ENCODE results near the gene IRAK1. TPM values are rescaled to one million over a fixed set of nuclear protein-coding genes. Genes with fewer than 3 reads are reported as not detected.

Gene IRAK1
- total RNA-seq, 1 experiment from 2014 or later, result 92.3 TPM

DNA sequence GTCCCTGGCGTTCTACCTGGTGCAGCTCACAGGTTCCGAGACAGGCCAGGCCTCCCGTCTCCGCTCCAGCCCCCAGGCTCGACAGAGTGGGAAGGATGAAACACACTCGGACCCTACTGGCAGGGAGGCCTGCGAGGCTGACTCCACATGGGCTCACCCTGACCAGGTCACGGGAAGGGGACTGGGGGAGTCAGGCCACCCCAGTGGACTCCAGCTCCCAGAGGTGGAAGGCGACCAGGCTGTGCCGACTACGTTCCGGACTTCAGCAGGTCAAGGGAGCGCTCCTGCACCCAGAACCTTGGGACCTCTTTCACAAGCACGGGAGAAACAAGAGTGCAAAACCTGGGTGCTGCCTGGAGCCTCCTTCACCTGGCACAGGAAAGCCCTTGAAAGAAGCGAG, 4.6 kb upstream of the IRAK1 start:
- no peaks in the 10 kb centered on the region for H3K36me3 ChIP-seq (ENCODE audit: control insufficient read depth in 1 of 2, insufficient read depth in 2 of 2, low read length in 2 of 2)
- H3K9me2 ChIP-seq (ENCODE audit: insufficient read depth), result no peaks in the 10 kb centered on the region
- peaks cover 9 to 24% of the 10 kb centered on the region in 2 experiments for H3K4me1 ChIP-seq (ENCODE audit: control insufficient read depth in 1 of 2, insufficient read depth in 2 of 2, low read length in 2 of 2)
- H3K79me2 ChIP-seq (ENCODE audit: insufficient read depth, low read length), result peaks cover 10% of the 10 kb centered on the region
- no peak for DNase-seq (ENCODE audit: low read depth, low spot score)
- ChIA-PET RAD21 (ENCODE audit: low non-redundant PET in 1 of 2, low total read pairs in 2 of 2, uncharacterized antibody in 2 of 2, unreplicated experiment in 2 of 2) (no interaction called here), POLR2A (no interaction called here), CTCF (no interaction called here)
- no peaks in the 10 kb centered on the region for H3K9me3 ChIP-seq (ENCODE audit: control insufficient read depth in 1 of 2, insufficient read depth in 1 of 2, low read depth in 1 of 2, low read length in 2 of 2)
- no peak overlapping the region for H3K4me3 ChIP-seq (replicated peaks in 1 of 2; ENCODE audit: low read depth in 1 of 2, low read length in 2 of 2)
- no peak overlapping the region for H3K27ac ChIP-seq (ENCODE audit: low read depth, low read length)
- no peak for TF ChIP-seq CBX3 (IDR thresholded peaks at IDR 0.05; ENCODE audit: low read depth)
- no peak for TF ChIP-seq EZH2 (IDR thresholded peaks at IDR 0.05)
- TF ChIP-seq RAD21 (IDR thresholded peaks at IDR 0.05; ENCODE audit: low read depth), result no peak
- no peak for TF ChIP-seq SRF (IDR thresholded peaks at IDR 0.05; ENCODE audit: low read depth)
- TF ChIP-seq ZFX (IDR thresholded peaks at IDR 0.05), result no peak
- no peak for TF ChIP-seq POLR2AphosphoS5 (IDR thresholded peaks at IDR 0.05; ENCODE audit: low read depth, low read length)
- no peak for TF ChIP-seq JUND (IDR thresholded peaks at IDR 0.05)
- TF ChIP-seq, protein P1, sequence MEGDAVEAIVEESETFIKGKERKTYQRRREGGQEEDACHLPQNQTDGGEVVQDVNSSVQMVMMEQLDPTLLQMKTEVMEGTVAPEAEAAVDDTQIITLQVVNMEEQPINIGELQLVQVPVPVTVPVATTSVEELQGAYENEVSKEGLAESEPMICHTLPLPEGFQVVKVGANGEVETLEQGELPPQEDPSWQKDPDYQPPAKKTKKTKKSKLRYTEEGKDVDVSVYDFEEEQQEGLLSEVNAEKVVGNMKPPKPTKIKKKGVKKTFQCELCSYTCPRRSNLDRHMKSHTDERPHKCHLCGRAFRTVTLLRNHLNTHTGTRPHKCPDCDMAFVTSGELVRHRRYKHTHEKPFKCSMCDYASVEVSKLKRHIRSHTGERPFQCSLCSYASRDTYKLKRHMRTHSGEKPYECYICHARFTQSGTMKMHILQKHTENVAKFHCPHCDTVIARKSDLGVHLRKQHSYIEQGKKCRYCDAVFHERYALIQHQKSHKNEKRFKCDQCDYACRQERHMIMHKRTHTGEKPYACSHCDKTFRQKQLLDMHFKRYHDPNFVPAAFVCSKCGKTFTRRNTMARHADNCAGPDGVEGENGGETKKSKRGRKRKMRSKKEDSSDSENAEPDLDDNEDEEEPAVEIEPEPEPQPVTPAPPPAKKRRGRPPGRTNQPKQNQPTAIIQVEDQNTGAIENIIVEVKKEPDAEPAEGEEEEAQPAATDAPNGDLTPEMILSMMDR (IDR thresholded peaks at IDR 0.05 in 2 of 3, conservative IDR thresholded peaks at IDR 0.05 in 1 of 3; ENCODE audit: borderline replicate concordance in 1 of 3, insufficient read depth in 1 of 3, low read depth in 2 of 3, low read length in 2 of 3), result no peak
- TF ChIP-seq, protein P2, sequence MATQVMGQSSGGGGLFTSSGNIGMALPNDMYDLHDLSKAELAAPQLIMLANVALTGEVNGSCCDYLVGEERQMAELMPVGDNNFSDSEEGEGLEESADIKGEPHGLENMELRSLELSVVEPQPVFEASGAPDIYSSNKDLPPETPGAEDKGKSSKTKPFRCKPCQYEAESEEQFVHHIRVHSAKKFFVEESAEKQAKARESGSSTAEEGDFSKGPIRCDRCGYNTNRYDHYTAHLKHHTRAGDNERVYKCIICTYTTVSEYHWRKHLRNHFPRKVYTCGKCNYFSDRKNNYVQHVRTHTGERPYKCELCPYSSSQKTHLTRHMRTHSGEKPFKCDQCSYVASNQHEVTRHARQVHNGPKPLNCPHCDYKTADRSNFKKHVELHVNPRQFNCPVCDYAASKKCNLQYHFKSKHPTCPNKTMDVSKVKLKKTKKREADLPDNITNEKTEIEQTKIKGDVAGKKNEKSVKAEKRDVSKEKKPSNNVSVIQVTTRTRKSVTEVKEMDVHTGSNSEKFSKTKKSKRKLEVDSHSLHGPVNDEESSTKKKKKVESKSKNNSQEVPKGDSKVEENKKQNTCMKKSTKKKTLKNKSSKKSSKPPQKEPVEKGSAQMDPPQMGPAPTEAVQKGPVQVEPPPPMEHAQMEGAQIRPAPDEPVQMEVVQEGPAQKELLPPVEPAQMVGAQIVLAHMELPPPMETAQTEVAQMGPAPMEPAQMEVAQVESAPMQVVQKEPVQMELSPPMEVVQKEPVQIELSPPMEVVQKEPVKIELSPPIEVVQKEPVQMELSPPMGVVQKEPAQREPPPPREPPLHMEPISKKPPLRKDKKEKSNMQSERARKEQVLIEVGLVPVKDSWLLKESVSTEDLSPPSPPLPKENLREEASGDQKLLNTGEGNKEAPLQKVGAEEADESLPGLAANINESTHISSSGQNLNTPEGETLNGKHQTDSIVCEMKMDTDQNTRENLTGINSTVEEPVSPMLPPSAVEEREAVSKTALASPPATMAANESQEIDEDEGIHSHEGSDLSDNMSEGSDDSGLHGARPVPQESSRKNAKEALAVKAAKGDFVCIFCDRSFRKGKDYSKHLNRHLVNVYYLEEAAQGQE (IDR thresholded peaks at IDR 0.05; ENCODE audit: low read depth), result no peak
- no peak overlapping the region for H3K4me2 ChIP-seq (ENCODE audit: low read length)
- H3K9ac ChIP-seq (ENCODE audit: low read length), result no peak overlapping the region
- intact Hi-C loops (cut with micrococcal nuclease), result no loop called here
- no peaks in the 10 kb centered on the region for H3K27me3 ChIP-seq (ENCODE audit: insufficient read depth, low read length)
- BruUV-seq (replicated peaks), result no TSS peak
- H4K20me1 ChIP-seq (ENCODE audit: insufficient read depth), result no peaks in the 10 kb centered on the region
- no peak for ATAC-seq
- H2AFZ ChIP-seq (ENCODE audit: low read depth, low read length, poor library complexity, severe bottlenecking), result no peak overlapping the region
